G401 (cell line): ENCODE data around the gene CENPT. TPM values are rescaled to one million over a fixed set of nuclear protein-coding genes. Genes with fewer than 3 reads are reported as not detected.
"Not testable (repeated sequence)": the region's sequence is repeated elsewhere in the genome, so short reads cannot be mapped to it uniquely, and the experiment has no call there.

Experiments used
- DNase-seq: peaks from one replicate; pipeline ENCODE4 v3.0.0-alpha.2; 2015; ENCODE audit warnings: low spot score
- in situ Hi-C: cut with HindIII; loops from 2 replicates; pipeline ENCODE4 v1.10.0; 2016; ENCODE audit warnings: low sequenced_read_pairs, mixed read lengths
- total RNA-seq: library from RNA; depleted of rRNA; stranded (reverse); fragments of >200 nt; shearing (Covaris generic); gene quantifications from 2 replicates; pipeline ENCODE4 v1.2.3, GENCODE V29; 2014

CENPT gene
- total RNA-seq, 1 experiment from 2014 or later: 27.6 TPM

- in situ Hi-C loops: no loop called here
- DNase-seq: no peak
Observed at GRCh38 chr16:67857547-67858233, 10.2 kb upstream of the CENPT start.

- in situ Hi-C loops: no loop called here
- DNase-seq: no peak
Observed at GRCh38 chr16:67856927-67857546, 9.5 kb upstream of the CENPT start.

- in situ Hi-C loops: no loop called here
- DNase-seq: no peak
Observed at GRCh38 chr16:67855789-67856188, 8.3 kb upstream of the CENPT start.

- no peak for DNase-seq
- in situ Hi-C loops: no loop called here
Observed at GRCh38 chr16:67853670-67854069, 6.2 kb upstream of the CENPT start.

GRCh38 chr16:67848118-67848517, 625 bp upstream of the CENPT start:
- DNase-seq: no peak
- in situ Hi-C loops: no loop called here

- peak; percentile 92 for DNase-seq
- in situ Hi-C loops: no loop called here
Observed at GRCh38 chr16:67846320-67847063, 1.0 kb downstream of the CENPT start, which contains the start of gene NUTF2. NUTF2 (plus strand) TSS chr16:67846933; CDS start chr16:67865131, 18,198 bp downstream.

GRCh38 chr16:67846063-67846319, 1.5 kb downstream of the CENPT start:
- in situ Hi-C loops: no loop called here
- DNase-seq: no peak

GRCh38 chr16:67845291-67846062, 2.0 kb downstream of the CENPT start:
- in situ Hi-C loops: no loop called here
- DNase-seq: no peak

GRCh38 chr16:67844497-67844896, 3.0 kb downstream of the CENPT start:
- in situ Hi-C loops: no loop called here
- no peak for DNase-seq

- DNase-seq: no peak
- in situ Hi-C loops: no loop called here
Observed at GRCh38 chr16:67843343-67843765, 4.1 kb downstream of the CENPT start.

- peak; percentile 60 for DNase-seq
- in situ Hi-C loops: no loop called here
Observed at GRCh38 chr16:67842509-67843342, 4.8 kb downstream of the CENPT start.

- peak; percentile 94 for DNase-seq
- in situ Hi-C loops: no loop called here
Observed at GRCh38 chr16:67841816-67842508, 5.5 kb downstream of the CENPT start, which contains the start of gene THAP11. THAP11 (plus strand) TSS chr16:67842320; CDS start chr16:67842555, 235 bp downstream.

GRCh38 chr16:67841198-67841815, 6.2 kb downstream of the CENPT start:
- no peak for DNase-seq
- in situ Hi-C loops: no loop called here

GRCh38 chr16:67837811-67838210, 9.7 kb downstream of the CENPT start:
- in situ Hi-C loops: no loop called here
- DNase-seq: no peak

GRCh38 chr16:67837190-67837589, 10.3 kb downstream of the CENPT start:
- DNase-seq, in situ Hi-C loops: not testable (repeated sequence)

- in situ Hi-C loops: no loop called here
- no peak for DNase-seq
Observed at GRCh38 chr16:67834242-67834614, 13.3 kb downstream of the CENPT start.

- DNase-seq: peak; percentile 93
- in situ Hi-C loops: no loop called here
Observed at GRCh38 chr16:67833415-67834241, 13.9 kb downstream of the CENPT start.
